HEK293T (cell line): ENCODE results near the gene SYNE3.

Source experiments
- BHLHE40 ChIP-seq: fragments of 450-650 bp; IDR thresholded peaks from 2 replicates; pipeline ENCODE4 v1.6.1; 2016; ENCODE audit warnings: mild to moderate bottlenecking, moderate library complexity, borderline replicate concordance
- ELF4 ChIP-seq: fragments of 450-650 bp; IDR thresholded peaks from 2 replicates; pipeline ENCODE4 v1.6.1; 2017; ENCODE audit warnings: antibody characterized with exemption
- FOXM1 ChIP-seq: fragments of 450-650 bp; IDR thresholded peaks from 2 replicates; pipeline ENCODE4 v1.6.1; 2017; ENCODE audit warnings: mild to moderate bottlenecking, borderline replicate concordance
- HDGF ChIP-seq: fragments of 450-650 bp; IDR thresholded peaks from 2 replicates; pipeline ENCODE4 v1.6.1; 2017; ENCODE audit warnings: antibody characterized with exemption, borderline replicate concordance
- SP1 ChIP-seq: fragments of 450-650 bp; IDR thresholded peaks from 2 replicates; pipeline ENCODE4 v1.6.1; 2017

DNA sequence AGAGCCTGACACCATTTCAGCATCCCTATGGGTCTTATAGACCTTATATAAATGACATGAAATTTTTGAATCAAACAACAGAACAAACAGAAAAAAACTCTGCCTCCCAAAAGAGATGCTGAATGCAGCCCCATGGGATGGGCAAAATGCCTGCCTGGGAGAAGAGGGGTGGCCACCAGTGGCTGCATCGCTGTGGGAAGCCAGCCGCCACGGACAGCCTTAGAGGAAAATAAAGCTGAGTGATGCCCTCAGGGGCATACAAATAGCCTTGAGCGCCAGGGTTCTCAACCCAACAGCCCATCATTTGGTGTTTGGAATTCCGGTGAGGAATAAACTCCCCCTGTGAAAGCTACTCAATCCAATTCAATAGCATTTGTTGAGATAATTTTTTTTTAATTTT, 22.9 kb downstream of the SYNE3 start:
- TF ChIP-seq SP1 (no peak), HDGF (no peak), FOXM1 (no peak), ELF4 (no peak), BHLHE40 (no peak)
